ENCODE measurements around the gene UBE2L5.
"Not testable (repeated sequence)": the region's sequence is repeated elsewhere in the genome, so short reads cannot be mapped to it uniquely, and the experiment has no call there.

The UBE2L5 gene

DNA sequence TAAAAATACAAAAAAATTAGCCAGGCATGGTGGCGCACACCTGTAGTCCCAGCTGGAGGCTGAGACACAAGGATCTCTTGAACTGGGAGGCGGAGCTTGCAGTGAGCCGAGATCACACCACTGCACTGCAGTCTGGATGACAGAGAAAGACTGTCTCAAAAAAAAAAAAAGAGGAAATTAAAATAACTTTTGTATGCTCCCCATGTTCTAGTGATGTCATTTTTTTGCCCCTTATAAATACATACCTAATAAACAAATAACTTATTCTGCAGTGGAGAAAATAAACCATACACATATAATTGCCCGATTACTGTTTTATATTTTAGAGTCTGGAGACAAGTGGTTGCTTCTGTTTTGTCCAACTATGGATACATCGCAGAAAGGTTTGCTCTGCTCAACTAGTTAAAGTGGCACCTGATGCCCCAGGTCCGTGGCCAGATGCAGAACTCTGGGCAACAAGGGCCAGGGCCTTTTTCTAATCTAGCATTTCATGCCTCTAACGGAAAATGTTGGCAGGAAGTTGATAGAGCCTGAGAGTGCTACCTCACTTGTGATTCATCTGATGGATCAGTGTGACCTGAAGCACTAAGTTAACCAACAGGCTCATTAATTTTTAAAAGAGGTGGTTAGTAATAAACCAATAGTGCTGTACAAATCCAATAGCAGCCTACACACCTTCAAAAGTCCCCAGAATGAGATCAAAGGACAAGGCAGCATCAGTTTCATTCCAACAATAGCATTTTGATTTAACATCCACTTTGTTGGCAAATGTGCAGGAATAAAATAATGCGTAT is 18.8 kb downstream of the UBE2L5 start:
- no peak for DNase-seq

DNA sequence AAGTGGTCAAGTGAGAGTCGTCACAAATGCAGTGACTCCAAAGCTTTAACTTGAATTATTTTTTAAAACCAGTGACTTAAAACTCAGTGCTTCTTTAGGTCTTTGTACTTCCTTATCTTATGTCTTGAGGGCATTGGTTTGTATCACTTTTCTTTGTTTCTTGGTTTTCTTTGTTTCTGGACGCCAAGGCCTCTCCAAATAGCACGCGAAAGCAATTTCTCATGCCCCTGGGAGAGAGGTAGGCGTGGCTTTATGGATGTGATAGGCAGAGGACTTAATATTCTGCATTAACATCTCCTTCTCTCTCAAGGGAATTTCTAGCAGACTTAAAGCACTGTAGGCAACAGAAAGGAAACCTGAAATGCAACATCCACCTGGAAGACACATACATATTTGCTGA is 20.6 kb downstream of the UBE2L5 start:
- DNase-seq, result no peak

DNA sequence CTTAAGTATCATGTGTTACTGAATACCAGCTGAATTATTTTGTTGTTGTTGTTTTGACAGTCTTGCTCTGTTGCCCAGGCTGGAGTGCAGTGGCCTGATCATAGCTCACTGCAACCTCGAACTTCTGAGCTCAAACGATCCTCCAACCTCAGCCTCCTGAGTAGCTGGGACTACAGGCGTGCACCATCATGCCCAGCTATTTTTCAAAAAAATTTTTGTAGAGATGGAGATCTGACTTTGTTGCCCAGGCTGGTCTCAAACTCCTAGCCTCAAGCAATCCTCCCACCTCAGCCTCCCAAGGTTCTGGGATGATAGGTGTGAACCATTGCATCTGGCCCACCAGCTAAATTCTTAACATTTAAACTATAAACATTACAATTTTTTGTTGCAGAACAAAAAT is 21.2 kb downstream of the UBE2L5 start:
- DNase-seq, result not testable (repeated sequence)

DNA sequence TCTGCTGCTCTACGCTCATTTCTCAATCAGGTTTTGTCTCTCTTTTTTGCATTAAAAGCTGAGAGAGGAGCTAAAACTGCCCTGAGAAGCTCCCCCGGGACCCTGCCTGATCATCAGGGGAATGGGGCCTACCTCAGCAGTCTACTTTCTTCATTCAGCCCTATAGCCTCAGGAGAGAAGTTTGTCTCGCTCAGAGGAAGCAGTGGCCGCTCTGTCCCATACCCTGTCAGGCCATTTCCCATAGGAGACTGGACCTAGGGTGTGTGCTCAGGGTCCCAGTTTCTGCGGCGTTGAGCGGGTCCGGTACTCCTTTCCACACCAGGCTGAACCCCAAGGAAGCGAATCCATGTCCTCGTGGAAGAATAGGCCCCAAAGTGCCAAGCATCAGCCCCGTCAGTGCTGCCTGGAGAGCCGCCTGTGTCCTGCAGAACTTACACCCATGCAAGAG is 21.7 kb downstream of the UBE2L5 start:
- no peak for DNase-seq

DNA sequence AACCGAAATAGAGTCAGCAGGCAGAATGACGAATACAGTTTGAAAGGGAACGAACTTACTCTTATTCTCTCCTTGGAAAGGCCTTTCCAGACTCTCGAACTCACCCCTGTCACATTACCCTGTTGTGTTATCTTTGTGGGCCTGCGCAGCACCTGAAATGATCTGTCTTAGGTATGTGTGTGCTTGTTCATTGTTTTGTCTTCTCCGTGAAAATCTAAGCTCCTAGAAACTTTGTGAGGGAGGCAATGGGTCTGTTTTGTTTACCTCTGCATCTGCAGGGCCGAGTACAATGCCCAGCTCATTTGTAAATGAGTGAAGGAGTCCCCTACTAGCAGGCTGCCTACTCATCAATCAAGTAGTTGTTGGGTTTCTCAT is 23.8 kb downstream of the UBE2L5 start:
- no peak for DNase-seq

DNA sequence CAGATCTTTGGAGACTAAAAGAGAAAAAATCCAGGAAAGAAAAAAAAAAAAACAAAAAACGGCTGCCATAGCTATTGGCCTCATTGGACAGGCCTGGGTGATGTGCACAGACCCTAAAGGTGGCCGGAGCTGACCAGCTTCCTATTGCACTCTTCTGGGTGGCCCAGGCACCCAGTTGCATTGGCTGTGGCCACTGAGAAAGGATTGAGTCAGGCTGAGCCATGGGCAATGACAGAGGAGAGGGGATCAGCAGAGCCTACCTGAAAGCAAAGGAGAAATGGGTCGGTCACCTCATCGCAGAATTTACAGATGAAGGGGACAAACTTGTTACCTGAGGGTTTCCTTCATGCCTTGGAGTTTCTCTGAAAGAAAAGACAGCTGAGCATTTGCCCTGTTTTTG is 26.1 kb downstream of the UBE2L5 start:
- DNase-seq, result no peak

DNA sequence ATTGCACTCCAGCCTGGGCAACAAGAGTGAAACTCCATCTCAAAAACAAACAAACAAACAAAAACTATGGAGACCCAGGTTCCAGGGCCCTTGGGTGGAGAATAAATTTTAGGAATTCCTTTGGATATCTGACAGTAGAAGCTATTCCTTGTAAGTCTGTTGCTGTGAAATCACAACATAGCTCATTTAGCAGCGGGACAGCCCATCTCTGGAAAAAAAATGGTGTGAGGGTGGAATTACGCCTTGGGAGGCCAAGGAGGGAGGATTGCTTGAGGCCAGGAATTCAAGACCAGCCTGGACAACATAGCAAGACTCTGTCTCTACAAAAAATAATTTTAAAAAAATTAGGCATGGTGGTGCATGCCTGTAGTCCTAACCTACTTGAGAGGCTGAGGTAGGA is 27.8 kb downstream of the UBE2L5 start:
- DNase-seq, result no peak

DNA sequence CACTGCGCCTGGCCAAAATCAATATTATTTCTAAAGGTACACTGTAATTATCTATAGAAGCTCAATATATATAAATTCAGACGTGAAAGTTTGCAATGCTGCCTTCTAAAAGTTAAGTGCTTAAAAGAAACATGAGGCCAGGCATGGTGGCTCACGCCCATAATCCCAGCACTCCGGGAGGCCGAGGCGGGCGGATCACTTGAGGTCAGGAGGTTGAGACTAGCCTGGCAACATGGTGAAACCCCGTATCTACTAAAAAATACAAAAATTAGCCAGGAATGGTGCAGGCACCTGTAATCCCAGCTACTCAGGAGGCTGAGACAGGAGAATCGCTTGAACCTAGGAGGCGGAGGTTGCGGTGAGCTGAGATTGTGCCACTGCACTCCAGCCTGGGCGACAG is 29.2 kb downstream of the UBE2L5 start:
- DNase-seq, result not testable (repeated sequence)

DNA sequence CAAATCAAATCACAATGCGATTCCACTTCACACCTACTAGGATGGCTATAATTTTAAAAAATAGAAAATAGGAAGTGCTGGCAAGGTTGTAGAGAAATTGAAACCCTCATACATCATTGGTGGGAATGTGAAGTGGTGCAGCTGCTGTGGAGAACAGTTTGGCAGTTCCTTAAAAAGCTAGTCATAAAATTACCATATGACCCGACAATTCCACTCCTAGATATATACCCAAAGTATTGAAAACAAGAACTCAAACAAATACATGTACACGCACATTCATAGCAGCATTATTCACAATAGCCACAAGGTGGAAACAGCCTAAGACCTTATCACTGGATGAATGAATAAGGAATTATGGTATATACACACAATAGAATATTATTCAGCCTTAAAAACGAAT is 31.4 kb downstream of the UBE2L5 start:
- no peak for DNase-seq

DNA sequence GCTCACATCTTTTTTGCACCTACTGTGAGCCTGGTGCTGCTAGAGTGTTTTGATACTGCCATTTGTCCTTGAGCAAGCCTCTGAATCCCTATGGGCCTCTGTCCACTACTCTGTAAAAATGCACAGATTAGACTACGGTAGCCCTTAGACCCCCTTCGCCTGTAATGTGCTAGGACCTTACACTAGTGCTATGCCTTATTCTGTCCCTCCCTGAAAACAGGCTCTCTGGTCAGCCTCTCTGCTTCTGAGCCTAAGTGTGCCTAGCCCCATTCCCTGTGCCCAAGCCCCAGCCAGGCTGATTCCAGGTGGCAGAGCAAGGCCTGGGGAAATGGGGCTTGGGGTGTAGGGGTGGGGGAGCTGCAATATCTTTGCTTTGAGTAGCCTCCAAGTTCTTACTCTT is 32.7 kb downstream of the UBE2L5 start:
- DNase-seq, result no peak

DNA sequence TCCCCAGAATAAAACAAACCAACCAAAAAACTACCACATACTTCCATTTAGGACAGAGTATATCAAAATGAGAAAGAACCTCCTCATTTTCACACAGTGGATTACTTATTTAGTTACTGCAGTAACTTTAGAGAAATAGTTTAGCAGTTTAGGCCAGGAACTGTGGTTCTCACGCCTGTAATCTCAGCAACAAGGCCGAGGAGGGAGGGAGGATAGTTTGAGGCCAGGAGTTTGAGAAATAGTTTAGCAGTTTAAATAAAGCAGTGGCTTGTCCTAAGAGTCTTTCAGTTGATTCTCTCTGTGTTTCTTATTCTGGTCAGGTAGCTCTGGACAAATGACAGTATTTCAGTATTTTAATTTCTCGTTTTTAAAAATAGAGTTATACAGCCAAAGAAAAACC is 34.0 kb downstream of the UBE2L5 start:
- DNase-seq, result no peak

DNA sequence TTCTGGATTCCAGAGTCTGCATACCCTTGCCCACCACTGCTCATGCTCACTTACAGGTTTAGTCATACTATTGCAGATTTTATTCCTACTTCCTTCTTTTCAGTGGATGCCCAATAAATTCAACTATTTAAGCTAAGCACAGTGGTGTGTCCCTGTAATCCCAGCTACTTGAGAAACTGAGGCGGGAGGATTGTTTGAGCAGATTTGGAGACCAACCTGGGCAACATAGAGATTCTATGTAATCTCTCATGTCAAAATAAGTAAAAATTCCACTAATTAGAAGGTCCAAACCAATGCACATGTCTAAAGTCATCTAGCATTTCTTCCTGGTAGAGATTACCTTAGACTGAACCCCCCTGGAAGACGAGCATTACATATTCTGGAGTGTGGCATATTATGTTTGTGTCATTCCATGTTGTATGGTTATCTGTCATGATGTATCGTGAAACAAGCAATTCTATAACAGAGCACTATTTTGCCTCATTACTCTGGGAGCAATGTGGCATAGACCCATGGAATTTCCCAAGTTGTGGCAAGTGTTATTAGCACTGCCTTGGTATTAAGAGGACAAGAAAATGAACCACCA is 35.1 kb downstream of the UBE2L5 start:
- no peak for DNase-seq

DNA sequence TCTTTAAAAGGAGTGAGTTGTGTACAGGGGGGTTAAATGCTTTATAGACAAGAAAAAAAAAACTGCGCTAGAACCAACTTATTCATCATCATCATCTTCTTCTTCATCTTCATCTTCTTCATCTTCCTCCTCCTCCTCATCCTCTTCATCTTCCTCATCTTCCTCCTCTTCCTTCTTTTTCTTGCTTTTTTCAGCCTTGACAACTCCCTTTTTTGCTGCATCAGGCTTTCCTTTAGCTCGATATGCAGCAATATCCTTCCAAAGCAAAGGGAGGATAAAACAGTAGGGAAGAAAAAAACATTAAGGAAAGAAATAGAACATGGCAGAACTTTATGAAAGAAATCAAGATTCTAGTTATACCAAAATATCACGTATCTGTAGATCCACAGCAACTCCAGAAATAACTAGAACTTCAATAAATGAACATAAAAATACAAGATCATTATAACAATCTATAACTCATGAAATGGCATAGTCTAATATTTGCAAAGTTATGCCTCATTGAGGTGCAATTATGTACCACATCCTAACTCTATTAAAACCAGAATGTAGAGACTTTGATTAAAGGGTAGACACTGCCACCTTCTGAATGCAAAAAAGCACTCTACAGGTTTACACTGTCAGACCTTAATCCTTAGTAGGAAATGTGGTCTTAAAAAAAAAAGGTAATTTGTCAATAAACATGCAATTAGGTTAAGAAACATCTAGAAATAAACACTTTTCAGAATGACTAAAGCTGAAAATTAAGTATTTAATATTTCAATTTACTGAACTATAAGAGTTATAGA is 39.2 kb downstream of the UBE2L5 start:
- DNase-seq, result not testable (repeated sequence)

DNA sequence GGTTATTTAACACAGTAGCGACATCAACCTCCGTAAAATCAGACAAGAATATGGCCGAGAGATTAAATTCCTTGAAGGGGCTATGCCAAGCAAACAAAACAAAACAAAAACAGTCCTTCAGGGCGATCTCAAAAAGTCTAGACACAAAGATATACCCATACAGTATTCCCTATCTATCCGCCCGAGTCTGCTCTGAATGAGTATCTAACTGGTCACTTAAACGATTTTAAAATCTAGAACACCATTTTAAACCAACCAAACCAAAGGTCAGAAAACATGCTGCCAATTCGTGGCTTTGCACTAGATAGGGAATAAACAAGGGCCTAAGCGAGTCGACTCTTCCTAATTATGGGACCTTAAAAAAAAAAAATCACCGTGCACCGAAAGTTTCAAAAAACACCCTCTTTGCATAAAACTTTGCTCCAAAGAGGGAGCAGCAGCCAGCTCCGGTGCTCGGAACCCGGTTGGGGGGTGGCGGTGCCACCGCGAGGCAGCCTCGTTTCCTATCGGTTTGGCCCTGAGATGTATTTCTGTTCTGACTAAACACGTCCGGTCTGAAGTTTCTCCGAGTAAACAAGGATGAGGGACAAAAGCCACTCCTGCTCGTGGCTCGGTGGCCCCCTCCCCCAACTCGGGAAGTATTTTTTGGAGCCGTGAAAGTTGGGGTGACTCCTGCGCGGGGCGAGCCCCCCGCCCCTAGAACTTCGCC is 41.6 kb downstream of the UBE2L5 start:
- no peak for DNase-seq

DNA sequence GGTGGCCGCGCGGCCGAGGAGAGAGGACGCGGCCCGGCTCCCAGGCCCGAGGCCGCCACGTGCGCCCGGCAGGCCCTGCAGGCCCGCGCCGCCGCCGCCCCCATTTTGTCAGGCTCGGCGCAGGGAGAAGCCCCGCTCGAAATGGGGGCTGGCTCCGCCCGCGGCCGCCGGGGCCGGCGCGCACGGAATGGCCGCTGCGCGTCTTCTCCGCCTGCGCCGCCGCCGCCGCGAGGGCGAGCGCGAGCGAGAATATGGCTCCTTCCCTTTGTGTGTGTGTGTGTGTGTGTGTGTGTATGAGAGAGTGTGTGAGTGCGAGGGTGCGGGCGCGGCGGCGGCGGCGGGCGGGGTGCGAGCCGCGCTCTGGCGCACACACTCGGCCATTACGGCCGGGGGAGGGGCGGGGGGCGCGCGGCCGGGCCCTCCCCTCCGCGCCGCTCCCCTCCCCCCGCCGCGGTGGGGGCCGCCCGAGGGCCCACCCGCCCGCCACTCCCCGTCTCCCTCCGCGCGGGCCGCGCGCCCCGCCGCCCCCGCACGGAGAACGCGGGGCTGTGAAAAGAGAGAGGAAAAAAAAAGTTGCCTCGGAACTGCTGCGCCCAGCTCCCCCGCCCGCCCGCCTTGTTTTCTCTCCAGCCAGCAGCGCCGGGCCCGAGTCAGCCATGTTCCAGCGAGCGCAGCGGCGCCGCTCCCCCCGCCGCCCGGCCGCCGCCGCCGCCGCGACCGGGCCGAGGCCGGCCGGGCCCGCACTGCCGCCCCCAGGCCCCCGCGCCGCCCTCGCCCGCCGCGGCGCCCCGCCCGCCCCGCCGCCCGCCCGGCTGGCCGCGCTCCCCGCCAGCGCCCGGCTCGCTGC is 42.4 kb downstream of the UBE2L5 start:
- no peak for DNase-seq

DNA sequence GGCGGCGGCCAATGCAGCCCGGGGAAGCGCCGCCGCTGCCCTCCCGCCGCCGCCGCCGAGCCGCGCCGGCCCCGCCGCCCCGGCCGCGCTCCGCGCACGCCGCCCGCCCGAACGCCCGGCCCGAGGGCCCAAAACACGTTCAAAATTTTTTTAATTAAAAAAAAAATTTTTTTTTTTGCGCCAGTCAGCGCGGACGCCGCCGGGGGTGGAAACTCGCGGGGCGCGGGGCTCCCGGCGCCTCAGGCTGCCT is 43.0 kb downstream of the UBE2L5 start:
- DNase-seq, result no peak

DNA sequence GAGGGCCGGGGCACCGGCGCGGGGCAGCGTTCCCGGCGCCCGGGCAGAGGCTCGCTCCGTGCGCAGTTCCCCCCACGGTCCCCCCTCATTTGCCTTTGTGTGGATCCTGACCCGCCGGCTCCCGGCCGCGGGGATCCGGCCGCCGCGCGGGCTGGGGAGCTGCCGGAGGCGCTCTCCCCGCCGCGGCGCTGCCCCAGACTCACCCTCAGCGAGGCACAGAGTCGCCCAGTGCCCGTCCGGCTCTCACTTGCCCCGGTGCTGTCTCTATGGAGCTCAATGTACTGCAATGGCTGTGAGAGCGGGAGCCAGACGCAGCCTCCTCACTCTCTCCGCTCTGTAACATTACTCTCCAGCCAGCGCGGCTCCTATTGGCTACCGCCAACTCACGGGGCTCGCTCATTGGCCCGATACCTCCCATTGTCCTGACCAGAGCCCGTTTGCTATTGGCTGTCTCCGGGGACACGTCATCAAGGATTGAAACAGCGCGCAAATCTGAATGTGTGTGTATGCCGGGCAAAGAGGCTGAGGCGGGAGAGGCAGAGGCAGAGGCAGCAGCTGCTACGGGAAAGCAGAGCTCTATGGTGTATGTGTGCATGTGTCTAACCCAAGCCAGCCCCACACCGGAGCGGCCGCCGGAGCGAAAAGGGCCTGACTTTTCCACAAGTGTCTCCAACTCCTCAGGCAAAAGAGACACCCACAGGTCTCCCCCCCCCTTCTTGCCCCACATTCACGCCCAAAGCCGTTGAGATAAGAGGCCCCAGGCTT is 43.5 kb downstream of the UBE2L5 start, which contains the start of gene HMGB1:
HMGB1 (minus strand) TSS at position 344 of the 765 bp plus-strand sequence. CDS start 2,256 bp downstream, outside the sequence.
- peak; percentile 90 for DNase-seq

DNA sequence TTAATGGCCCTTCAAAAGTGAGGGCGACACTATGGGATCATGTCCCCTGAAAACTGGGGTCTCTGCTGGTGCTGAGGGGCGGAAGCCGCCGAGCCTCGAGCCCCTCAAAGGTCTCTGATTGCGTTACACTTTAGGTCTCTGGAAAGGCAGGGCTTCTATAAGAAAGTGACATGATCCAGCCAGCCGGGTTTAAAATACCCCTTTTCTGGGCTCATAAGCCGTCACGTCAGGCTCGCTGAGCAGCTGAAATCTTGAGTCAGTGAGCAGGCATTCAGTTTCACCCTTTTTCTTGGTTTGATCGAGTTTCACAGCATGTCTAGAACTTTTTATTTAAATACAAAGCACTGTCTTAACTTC is 44.0 kb downstream of the UBE2L5 start:
- DNase-seq, result no peak

DNA sequence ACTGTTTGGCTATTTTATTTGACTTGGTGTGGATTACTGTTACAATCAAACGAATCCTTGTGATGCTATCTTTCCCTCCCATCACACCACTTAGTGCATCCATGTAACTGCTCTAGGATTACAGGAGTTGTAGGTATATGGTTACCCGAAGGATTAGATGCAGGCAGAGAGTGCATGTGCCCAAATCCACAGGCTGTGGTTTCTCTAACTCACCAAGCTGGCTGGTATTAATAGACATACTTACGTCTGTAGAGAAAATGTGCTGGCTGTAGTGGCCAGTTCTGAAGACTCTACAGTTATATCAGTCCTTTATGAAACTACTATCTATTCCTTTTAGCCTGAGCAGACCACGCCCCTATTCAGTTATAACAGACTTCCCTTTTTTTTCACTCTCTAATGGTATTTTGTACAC is 44.6 kb downstream of the UBE2L5 start:
- no peak for DNase-seq

DNA sequence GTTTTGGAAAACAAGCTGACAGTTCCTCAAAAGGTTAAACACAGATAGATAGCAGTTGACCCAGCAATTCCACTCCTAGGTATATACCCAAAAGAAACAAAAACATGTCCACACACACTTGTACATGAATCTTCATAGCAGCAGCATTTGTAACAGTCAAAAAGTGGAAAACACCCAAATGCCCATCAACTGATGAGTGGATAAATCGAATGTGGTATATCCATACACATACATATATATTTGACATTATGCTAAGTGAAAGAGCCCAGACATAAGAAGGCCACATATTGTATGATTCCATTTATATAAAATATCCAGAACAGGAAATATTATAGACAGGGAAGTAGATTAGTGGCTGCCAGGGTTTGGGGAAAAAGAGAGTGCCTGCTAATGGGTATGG is 51.4 kb downstream of the UBE2L5 start:
- DNase-seq, result no peak

DNA sequence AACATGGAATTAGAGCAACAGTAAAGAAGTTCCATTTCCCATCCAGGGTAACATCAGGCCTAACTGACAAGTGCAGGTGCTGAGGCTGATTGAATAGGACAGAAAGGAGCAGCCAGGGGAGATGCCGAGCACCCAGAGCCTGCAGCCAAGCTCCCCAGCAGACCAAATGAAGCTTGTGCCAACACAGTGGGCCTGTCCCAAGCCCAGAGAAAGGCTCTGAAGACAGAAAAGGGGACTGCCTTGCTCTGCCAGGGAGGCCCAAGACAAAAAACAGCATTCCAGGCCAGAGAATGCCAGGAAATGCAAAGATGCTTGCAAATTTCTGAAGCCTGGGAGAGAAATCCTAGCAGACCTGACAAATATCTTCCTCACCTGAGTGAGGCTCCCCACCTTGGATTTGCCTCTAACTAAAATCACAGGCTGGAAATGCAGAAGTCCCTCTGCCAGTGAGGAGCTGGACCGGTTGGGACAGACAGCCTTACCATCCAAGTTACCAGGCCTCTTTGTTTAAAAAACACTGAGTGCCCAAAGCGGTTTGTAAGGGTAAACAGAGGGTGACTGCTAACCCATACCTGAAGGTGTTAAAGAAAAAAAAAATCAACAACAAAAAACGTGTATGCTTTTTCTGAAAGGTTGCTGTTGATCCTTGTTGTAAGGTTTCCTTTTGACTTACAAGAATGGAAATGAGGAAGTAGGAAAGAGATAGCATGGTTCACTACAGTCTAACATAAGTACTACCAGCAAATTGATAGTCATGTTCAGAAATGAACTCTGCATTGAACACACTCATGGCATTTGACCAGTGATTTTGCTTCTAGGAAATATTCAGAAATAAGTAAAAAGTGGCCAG is 55.3 kb downstream of the UBE2L5 start:
- DNase-seq, result no peak

Measured in NCI-H2081 treated with DMSO at 0.1 percent for 48 hours (cell line).